OCI-LY3 (cell line): Measurements from ENCODE around the gene CXCL13.

Source experiments
- EZH2phosphoT487 ChIP-seq: fragments of 200-600 bp; shearing (Covaris generic); IDR thresholded peaks from 2 replicates; pipeline ENCODE4 v1.6.1; 2018; ENCODE audit warnings: antibody characterized with exemption, mixed run types, low read depth
- TF ChIP-seq, protein P1 (sequence below): fragments of 200-600, 300-600 bp; sonication (generic); IDR thresholded peaks from 2 replicates; pipeline ENCODE4 v1.5.1; 2014; ENCODE audit warnings: antibody characterized with exemption, low read length, low read depth

GRCh38 chr4:77586951-77587383, 18.7 kb upstream of the CXCL13 start:
- TF ChIP-seq, protein P1, sequence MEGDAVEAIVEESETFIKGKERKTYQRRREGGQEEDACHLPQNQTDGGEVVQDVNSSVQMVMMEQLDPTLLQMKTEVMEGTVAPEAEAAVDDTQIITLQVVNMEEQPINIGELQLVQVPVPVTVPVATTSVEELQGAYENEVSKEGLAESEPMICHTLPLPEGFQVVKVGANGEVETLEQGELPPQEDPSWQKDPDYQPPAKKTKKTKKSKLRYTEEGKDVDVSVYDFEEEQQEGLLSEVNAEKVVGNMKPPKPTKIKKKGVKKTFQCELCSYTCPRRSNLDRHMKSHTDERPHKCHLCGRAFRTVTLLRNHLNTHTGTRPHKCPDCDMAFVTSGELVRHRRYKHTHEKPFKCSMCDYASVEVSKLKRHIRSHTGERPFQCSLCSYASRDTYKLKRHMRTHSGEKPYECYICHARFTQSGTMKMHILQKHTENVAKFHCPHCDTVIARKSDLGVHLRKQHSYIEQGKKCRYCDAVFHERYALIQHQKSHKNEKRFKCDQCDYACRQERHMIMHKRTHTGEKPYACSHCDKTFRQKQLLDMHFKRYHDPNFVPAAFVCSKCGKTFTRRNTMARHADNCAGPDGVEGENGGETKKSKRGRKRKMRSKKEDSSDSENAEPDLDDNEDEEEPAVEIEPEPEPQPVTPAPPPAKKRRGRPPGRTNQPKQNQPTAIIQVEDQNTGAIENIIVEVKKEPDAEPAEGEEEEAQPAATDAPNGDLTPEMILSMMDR, result no peak
- no peak for TF ChIP-seq EZH2phosphoT487
